ENCODE data around the gene MRGPRE. TPM values are rescaled to one million over a fixed set of nuclear protein-coding genes. Genes with fewer than 3 reads are reported as not detected.

MRGPRE gene
- total and polyA plus RNA-seq, 5 donors, result 0.11 to 0.43 (median 0.33) TPM; not detected in 1

GRCh38 chr11:3207526-3208189 is 24.6 kb downstream of the MRGPRE start:
- H3K4me1 ChIP-seq (ENCODE audit: control insufficient read depth, insufficient read depth, low read length), result no peaks in the 10 kb centered on the region
- no peaks in the 10 kb centered on the region for H3K27me3 ChIP-seq (ENCODE audit: control insufficient read depth, insufficient read depth)
- H3K4me3 ChIP-seq (ENCODE audit: low read length), result no peak overlapping the region
- no peak overlapping the region for H3K27ac ChIP-seq (ENCODE audit: low read length)
- DNase-seq, result peak in 2 of 3 donors; percentile 2 to 11
- no peaks in the 10 kb centered on the region for H3K9me3 ChIP-seq (ENCODE audit: control insufficient read depth, low read length)
- ATAC-seq, result no peak
- intact Hi-C loops (cut with DNase I), result no loop called here
- 78% methylated on average over 8 of the region's 8 CpGs for WGBS

- Histone ChIP-seq H3K27me3 (ENCODE audit: control insufficient read depth, insufficient read depth) (no peaks in the 10 kb centered on the region), H3K27ac (ENCODE audit: low read length) (no peak overlapping the region), H3K9me3 (ENCODE audit: control insufficient read depth, low read length) (no peaks in the 10 kb centered on the region), H3K4me3 (ENCODE audit: low read length) (no peak overlapping the region), H3K4me1 (ENCODE audit: control insufficient read depth, insufficient read depth, low read length) (no peaks in the 10 kb centered on the region)
- ATAC-seq (no peak), DNase-seq (no peak)
- 92% methylated on average over 1 of the region's 1 CpG for WGBS
- intact Hi-C loops (cut with DNase I), result no loop called here
Observed at GRCh38 chr11:3206922-3207204, 25.4 kb downstream of the MRGPRE start.

GRCh38 chr11:3206156-3206921 is 25.9 kb downstream of the MRGPRE start:
- Histone ChIP-seq H3K27ac (ENCODE audit: low read length) (no peak overlapping the region), H3K27me3 (ENCODE audit: control insufficient read depth, insufficient read depth) (no peaks in the 10 kb centered on the region), H3K9me3 (ENCODE audit: control insufficient read depth, low read length) (no peaks in the 10 kb centered on the region), H3K4me3 (ENCODE audit: low read length) (no peak overlapping the region), H3K4me1 (ENCODE audit: control insufficient read depth, insufficient read depth, low read length) (no peaks in the 10 kb centered on the region)
- 71% methylated on average over 8 of the region's 8 CpGs for WGBS
- intact Hi-C loops (cut with DNase I), result no loop called here
- DNase-seq, result peak in 1 of 3 donors; percentile 10
- ATAC-seq, result peak in 1 of 2 donors; percentile 21

GRCh38 chr11:3205261-3206155 is 26.7 kb downstream of the MRGPRE start:
- ATAC-seq (peak in 1 of 2 donors; percentile 46), DNase-seq (peak in 2 of 3 donors; percentile 3 to 35)
- intact Hi-C loops (cut with DNase I), result no loop called here
- 54% methylated on average over 16 of the region's 16 CpGs for WGBS
- H3K4me1 ChIP-seq (ENCODE audit: control insufficient read depth, insufficient read depth, low read length), result no peaks in the 10 kb centered on the region
- H3K9me3 ChIP-seq (ENCODE audit: control insufficient read depth, low read length), result no peaks in the 10 kb centered on the region
- no peak overlapping the region for H3K4me3 ChIP-seq (ENCODE audit: low read length)
- H3K27ac ChIP-seq (ENCODE audit: low read length), result no peak overlapping the region
- no peaks in the 10 kb centered on the region for H3K27me3 ChIP-seq (ENCODE audit: control insufficient read depth, insufficient read depth)

- Histone ChIP-seq H3K27me3 (ENCODE audit: control insufficient read depth, insufficient read depth) (no peaks in the 10 kb centered on the region), H3K4me3 (ENCODE audit: low read length) (no peak overlapping the region), H3K9me3 (ENCODE audit: control insufficient read depth, low read length) (no peaks in the 10 kb centered on the region), H3K27ac (ENCODE audit: low read length) (no peak overlapping the region), H3K4me1 (ENCODE audit: control insufficient read depth, insufficient read depth, low read length) (no peaks in the 10 kb centered on the region)
- ATAC-seq (no peak), DNase-seq (no peak)
- intact Hi-C loops (cut with DNase I), result no loop called here
- 82% methylated on average over 24 of the region's 24 CpGs for WGBS
Observed at GRCh38 chr11:3204141-3205015, 27.8 kb downstream of the MRGPRE start.

GRCh38 chr11:3203221-3204043 is 28.8 kb downstream of the MRGPRE start:
- 3% methylated on average over 51 of the region's 51 CpGs for WGBS
- Histone ChIP-seq H3K27ac (ENCODE audit: low read length) (no peak overlapping the region), H3K27me3 (ENCODE audit: control insufficient read depth, insufficient read depth) (no peaks in the 10 kb centered on the region), H3K4me1 (ENCODE audit: control insufficient read depth, insufficient read depth, low read length) (no peaks in the 10 kb centered on the region), H3K4me3 (ENCODE audit: low read length) (no peak overlapping the region), H3K9me3 (ENCODE audit: control insufficient read depth, low read length) (no peaks in the 10 kb centered on the region)
- ATAC-seq (peak in 1 of 2 donors; percentile 7), DNase-seq (no peak)
- intact Hi-C loops (cut with DNase I), result no loop called here

- intact Hi-C loops (cut with DNase I), result no loop called here
- Histone ChIP-seq H3K4me3 (ENCODE audit: low read length) (no peak overlapping the region), H3K9me3 (ENCODE audit: control insufficient read depth, low read length) (no peaks in the 10 kb centered on the region), H3K27ac (ENCODE audit: low read length) (no peak overlapping the region), H3K27me3 (ENCODE audit: control insufficient read depth, insufficient read depth) (no peaks in the 10 kb centered on the region), H3K4me1 (ENCODE audit: control insufficient read depth, insufficient read depth, low read length) (no peaks in the 10 kb centered on the region)
- 10% methylated on average over 17 of the region's 17 CpGs for WGBS
- no peak for ATAC-seq
- DNase-seq, result no peak
Observed at GRCh38 chr11:3202759-3203158, 29.5 kb downstream of the MRGPRE start.

- Histone ChIP-seq H3K27ac (ENCODE audit: low read length) (no peak overlapping the region), H3K4me3 (ENCODE audit: low read length) (no peak overlapping the region), H3K27me3 (ENCODE audit: control insufficient read depth, insufficient read depth) (no peaks in the 10 kb centered on the region), H3K4me1 (ENCODE audit: control insufficient read depth, insufficient read depth, low read length) (no peaks in the 10 kb centered on the region), H3K9me3 (ENCODE audit: control insufficient read depth, low read length) (no peaks in the 10 kb centered on the region)
- WGBS, result 63% methylated on average over 7 of the region's 7 CpGs
- ATAC-seq (no peak), DNase-seq (no peak)
- intact Hi-C loops (cut with DNase I), result no loop called here
Observed at GRCh38 chr11:3202305-3202704, 29.9 kb downstream of the MRGPRE start.

- intact Hi-C loops (cut with DNase I), result no loop called here
- H3K27me3 ChIP-seq (ENCODE audit: control insufficient read depth, insufficient read depth), result no peaks in the 10 kb centered on the region
- DNase-seq, result no peak
Observed at GRCh38 chr11:3201677-3202181, 30.5 kb downstream of the MRGPRE start.

More at GRCh38 chr11:3201677-3202181, 30.5 kb downstream of the MRGPRE start:
- Histone ChIP-seq H3K27ac (ENCODE audit: low read length) (no peak overlapping the region), H3K4me3 (ENCODE audit: low read length) (no peak overlapping the region), H3K9me3 (ENCODE audit: control insufficient read depth, low read length) (no peaks in the 10 kb centered on the region), H3K4me1 (ENCODE audit: control insufficient read depth, insufficient read depth, low read length) (no peaks in the 10 kb centered on the region)
- ATAC-seq, result no peak
- WGBS, result 76% methylated on average over 17 of the region's 17 CpGs

All from right cardiac atrium (tissue), 5 donors.